Measurements from ENCODE around the gene PIM3.

The PIM3 gene

GRCh38 chr22:49991907-49992533 lies 31.4 kb downstream of the PIM3 start:
- Histone ChIP-seq H3K4me1 (ENCODE audit: low read length) (no peaks in the 10 kb centered on the region), H3K9me2 (replicated peaks; ENCODE audit: insufficient read depth, low read length) (no peaks in the 10 kb centered on the region), H3K4me2 (ENCODE audit: low read depth, low read length) (no peak overlapping the region), H2AFZ (ENCODE audit: low read length) (no peak overlapping the region), H3K27ac (ENCODE audit: low read length) (no peak overlapping the region), H3K27me3 (replicated peaks; ENCODE audit: insufficient read depth, low read length) (peaks cover 41% of the 10 kb centered on the region), H3F3A (ENCODE audit: insufficient read depth, low read length) (no peaks in the 10 kb centered on the region), H3K9ac (ENCODE audit: low read length) (no peak overlapping the region), H3K9me3 (replicated peaks; ENCODE audit: insufficient read depth, low read length) (no peaks in the 10 kb centered on the region), H3K36me3 (replicated peaks; ENCODE audit: insufficient read depth, low read length) (no peaks in the 10 kb centered on the region), H4K20me1 (ENCODE audit: insufficient read depth, low read length) (no peaks in the 10 kb centered on the region), H3K79me2 (ENCODE audit: low read length) (no peaks in the 10 kb centered on the region), H3K4me3 (ENCODE audit: low read length) (no peak overlapping the region)
- DNase-seq, result no peak
- TF ChIP-seq EZH2phosphoT487 (IDR thresholded peaks at IDR 0.05; ENCODE audit: low read length) (no peak), EZH2 (optimal IDR thresholded peaks at IDR 0.05; ENCODE audit: low read depth, low read length) (no peak)
- TF ChIP-seq, protein P1, sequence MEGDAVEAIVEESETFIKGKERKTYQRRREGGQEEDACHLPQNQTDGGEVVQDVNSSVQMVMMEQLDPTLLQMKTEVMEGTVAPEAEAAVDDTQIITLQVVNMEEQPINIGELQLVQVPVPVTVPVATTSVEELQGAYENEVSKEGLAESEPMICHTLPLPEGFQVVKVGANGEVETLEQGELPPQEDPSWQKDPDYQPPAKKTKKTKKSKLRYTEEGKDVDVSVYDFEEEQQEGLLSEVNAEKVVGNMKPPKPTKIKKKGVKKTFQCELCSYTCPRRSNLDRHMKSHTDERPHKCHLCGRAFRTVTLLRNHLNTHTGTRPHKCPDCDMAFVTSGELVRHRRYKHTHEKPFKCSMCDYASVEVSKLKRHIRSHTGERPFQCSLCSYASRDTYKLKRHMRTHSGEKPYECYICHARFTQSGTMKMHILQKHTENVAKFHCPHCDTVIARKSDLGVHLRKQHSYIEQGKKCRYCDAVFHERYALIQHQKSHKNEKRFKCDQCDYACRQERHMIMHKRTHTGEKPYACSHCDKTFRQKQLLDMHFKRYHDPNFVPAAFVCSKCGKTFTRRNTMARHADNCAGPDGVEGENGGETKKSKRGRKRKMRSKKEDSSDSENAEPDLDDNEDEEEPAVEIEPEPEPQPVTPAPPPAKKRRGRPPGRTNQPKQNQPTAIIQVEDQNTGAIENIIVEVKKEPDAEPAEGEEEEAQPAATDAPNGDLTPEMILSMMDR (IDR thresholded peaks at IDR 0.05; ENCODE audit: low read length), result no peak

DNA sequence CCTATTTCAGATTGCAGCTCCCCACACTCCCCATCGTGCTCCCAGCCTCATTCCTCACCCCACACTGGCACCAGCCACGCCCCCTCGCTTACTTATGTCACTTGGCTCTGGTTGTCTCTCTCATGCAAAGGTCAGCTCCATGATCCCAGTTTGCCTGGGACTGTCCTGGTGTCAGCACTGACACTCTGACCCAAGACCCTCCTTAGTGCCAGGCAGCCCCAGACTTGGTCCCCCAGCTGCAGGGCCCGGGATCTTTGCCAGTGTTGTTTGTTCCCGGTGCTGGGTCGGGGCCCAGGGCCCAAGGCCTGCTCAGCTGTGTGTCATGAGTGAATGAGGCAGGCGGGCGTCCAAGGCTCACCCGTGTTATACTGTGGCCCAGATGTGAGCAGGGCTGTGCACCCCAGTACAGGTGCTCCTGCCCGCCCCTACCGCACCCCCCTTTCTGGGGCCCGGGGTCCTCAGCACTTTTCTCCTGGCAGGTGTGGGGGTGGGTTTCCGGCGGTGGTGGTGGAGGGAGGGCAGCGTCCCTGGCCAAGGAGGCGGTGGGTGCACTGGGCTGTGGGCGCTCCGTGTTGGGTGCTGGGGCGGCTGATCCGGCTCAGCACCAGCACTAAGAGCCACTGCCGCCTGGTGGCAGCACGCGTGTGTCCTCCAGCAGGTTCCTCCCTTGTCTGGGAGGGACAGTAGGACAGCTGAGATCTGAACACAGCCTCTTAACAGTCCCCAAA lies 32.5 kb downstream of the PIM3 start:
- no peak overlapping the region for H3K9ac ChIP-seq (ENCODE audit: low read length)
- TF ChIP-seq, protein P1 (IDR thresholded peaks at IDR 0.05; ENCODE audit: low read length), result peak; percentile 71
- no peak for TF ChIP-seq EZH2 (optimal IDR thresholded peaks at IDR 0.05; ENCODE audit: low read depth, low read length)
- TF ChIP-seq EZH2phosphoT487 (IDR thresholded peaks at IDR 0.05; ENCODE audit: low read length), result no peak
- no peak overlapping the region for H3K27ac ChIP-seq (ENCODE audit: low read length)
- H3K27me3 ChIP-seq (replicated peaks; ENCODE audit: insufficient read depth, low read length), result peaks cover 31% of the 10 kb centered on the region
- no peaks in the 10 kb centered on the region for H3K9me3 ChIP-seq (replicated peaks; ENCODE audit: insufficient read depth, low read length)
- H4K20me1 ChIP-seq (ENCODE audit: insufficient read depth, low read length), result no peaks in the 10 kb centered on the region
- H3K9me2 ChIP-seq (replicated peaks; ENCODE audit: insufficient read depth, low read length), result no peaks in the 10 kb centered on the region
- no peak overlapping the region; the same call in 1 of the 2 replicates for H3K4me2 ChIP-seq (ENCODE audit: low read depth, low read length)
- H2AFZ ChIP-seq (ENCODE audit: low read length), result no peak overlapping the region
- H3K79me2 ChIP-seq (ENCODE audit: low read length), result no peaks in the 10 kb centered on the region
- H3F3A ChIP-seq (ENCODE audit: insufficient read depth, low read length), result no peaks in the 10 kb centered on the region
- no peak overlapping the region for H3K4me3 ChIP-seq (ENCODE audit: low read length)
- DNase-seq, result peak; percentile 64
- H3K4me1 ChIP-seq (ENCODE audit: low read length), result no peaks in the 10 kb centered on the region
- no peaks in the 10 kb centered on the region for H3K36me3 ChIP-seq (replicated peaks; ENCODE audit: insufficient read depth, low read length)

GRCh38 chr22:49993649-49994360 lies 33.2 kb downstream of the PIM3 start:
- H3K36me3 ChIP-seq (replicated peaks; ENCODE audit: insufficient read depth, low read length), result no peaks in the 10 kb centered on the region
- no peak for DNase-seq
- no peaks in the 10 kb centered on the region for H4K20me1 ChIP-seq (ENCODE audit: insufficient read depth, low read length)
- no peaks in the 10 kb centered on the region for H3K9me3 ChIP-seq (replicated peaks; ENCODE audit: insufficient read depth, low read length)
- no peak for TF ChIP-seq EZH2phosphoT487 (IDR thresholded peaks at IDR 0.05; ENCODE audit: low read length)
- TF ChIP-seq EZH2 (optimal IDR thresholded peaks at IDR 0.05; ENCODE audit: low read depth, low read length), result no peak
- TF ChIP-seq, protein P1 (IDR thresholded peaks at IDR 0.05; ENCODE audit: low read length), result no peak
- H3K9ac ChIP-seq (ENCODE audit: low read length), result no peak overlapping the region
- no peak overlapping the region for H3K4me3 ChIP-seq (ENCODE audit: low read length)
- no peak overlapping the region for H3K27ac ChIP-seq (ENCODE audit: low read length)
- no peaks in the 10 kb centered on the region for H3K4me1 ChIP-seq (ENCODE audit: low read length)
- no peaks in the 10 kb centered on the region for H3K79me2 ChIP-seq (ENCODE audit: low read length)
- H3F3A ChIP-seq (ENCODE audit: insufficient read depth, low read length), result no peaks in the 10 kb centered on the region
- no peak overlapping the region for H3K4me2 ChIP-seq (ENCODE audit: low read depth, low read length)
- peaks cover 24% of the 10 kb centered on the region for H3K27me3 ChIP-seq (replicated peaks; ENCODE audit: insufficient read depth, low read length)
- H3K9me2 ChIP-seq (replicated peaks; ENCODE audit: insufficient read depth, low read length), result no peaks in the 10 kb centered on the region
- no peak overlapping the region for H2AFZ ChIP-seq (ENCODE audit: low read length)

Data from MM.1S (cell line).